NCI-H2196 treated with DMSO at 0.1 percent for 48 hours (cell line): Measurements from ENCODE around the gene EFNA5.

Experiments
- DNase-seq: peaks from one replicate; lab custom pipeline; 2025; ENCODE audit not compliant: unreplicated experiment; lab: John Stamatoyannopoulos, UW

Gene EFNA5

GRCh38 chr5:107670932-107671741 is at the start of gene EFNA5:
Gene EFNA5, minus strand, starts transcription at chr5:107670937.
- DNase-seq: peak; percentile 31

DNA sequence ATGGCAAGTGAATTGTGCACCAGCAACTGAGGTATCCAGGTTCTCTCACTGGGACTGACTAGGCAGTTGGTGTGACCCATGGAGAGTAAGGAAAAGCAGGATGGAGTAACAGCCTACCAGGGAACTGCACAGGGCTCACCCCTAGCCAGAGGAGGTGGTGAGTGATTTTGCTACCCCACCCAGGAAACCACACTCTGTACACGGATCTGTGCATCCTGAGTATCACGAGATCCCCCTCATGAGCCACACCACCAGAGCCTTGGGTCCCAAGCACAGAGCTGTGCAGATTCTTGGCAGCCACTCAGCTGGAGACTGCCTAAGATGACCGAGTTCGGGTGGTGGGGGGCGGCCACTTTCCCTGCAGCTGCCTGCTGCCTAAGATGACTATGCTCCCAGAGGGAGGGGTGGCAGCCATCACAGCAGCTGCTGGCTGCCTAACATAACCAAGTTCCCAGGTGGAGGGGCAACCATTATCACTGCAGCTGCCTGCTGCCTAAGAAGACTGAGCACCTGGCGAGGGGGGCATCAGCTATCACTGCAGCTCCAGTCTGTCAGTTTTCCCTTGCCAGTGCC is 48.4 kb upstream of the EFNA5 start:
- no peak for DNase-seq

DNA sequence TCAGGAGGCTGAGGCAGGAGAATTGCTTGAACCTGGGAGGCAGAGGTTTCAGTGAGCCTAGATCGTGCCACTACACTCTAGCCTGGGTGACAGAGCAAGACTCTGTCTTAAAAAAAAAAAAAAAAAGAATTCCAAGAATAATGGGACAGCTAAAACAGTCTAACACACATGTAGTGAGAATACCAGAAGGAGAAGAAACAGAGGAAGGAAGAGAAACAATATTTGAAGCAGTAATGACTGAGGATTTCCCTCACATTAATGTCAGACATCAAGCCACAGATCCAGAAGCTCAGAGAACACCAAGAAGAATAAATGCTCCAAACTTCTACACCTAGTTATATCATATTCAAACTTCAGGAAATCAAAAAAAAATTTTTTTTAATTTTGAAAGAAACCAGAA is 47.1 kb upstream of the EFNA5 start:
- no peak for DNase-seq

DNA sequence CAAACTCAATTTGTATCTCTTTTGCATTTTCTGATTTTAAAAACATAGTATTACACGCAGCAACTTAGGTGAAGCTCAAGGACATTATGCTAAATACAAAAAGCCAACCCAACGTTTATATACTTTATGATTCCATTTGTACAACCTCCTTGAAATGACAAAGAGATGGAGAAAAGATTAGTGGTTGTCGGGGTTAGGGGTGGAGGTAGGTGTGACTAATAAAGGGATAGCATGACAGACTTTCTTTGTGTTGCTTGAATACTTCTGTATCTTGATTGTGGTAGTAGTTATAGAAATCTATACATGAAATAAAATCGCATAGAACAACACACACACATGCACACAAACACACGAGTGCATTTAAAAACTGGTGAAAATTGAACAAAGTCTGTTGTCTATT is 42.5 kb upstream of the EFNA5 start:
- DNase-seq: no peak

GRCh38 chr5:107712359-107712870 is 41.7 kb upstream of the EFNA5 start:
- DNase-seq: no peak

DNA sequence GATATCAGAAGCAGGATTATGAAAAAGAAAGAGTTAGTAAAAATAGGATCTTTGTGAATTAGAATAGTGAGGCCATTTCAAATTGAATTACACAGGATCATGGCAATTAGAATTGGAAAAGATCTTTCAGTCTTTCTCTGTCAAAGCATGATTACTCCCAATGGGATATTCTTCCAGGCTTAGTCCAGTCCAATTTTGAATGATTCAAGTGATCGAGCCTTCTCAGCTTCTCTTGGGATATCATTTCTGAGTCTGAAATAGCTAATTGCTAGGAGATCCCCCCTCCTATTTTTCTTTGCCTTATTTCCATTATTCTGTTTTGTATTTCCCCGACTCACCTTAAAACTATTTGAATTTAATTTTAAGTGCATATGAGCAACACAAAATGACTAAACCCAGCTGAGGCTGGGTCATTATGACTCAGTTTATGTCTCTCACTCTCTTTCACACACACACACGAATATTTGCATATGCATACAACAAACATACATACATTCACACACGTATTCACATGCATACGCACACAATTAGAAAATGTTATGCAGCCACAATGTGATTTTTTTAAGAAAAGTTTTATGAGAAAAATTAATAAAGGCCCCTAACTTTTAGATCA is 34.8 kb upstream of the EFNA5 start:
- no peak for DNase-seq

- DNase-seq: no peak
Observed at GRCh38 chr5:107704681-107705401, 34.1 kb upstream of the EFNA5 start.

DNA sequence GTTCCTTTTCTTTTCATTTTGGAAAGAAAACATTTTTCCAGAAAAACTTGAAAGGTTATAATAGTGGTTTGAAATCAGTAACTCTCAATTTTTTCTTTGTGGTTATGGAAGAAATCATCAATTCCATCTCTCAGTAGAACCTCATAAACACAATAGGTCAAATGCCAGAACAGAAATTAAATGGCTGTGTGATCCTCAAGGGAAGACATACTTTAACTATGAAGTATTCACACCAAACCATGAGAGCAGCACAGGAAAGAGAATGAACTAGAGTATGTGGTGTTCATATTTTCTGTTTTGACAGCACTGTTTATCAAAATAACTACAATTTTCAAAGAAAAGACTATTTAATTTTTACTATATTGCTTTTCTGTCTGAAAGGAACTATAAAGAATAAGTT is 29.7 kb upstream of the EFNA5 start:
- no peak for DNase-seq

- DNase-seq: no peak
Observed at GRCh38 chr5:107699425-107699824, 28.7 kb upstream of the EFNA5 start.

DNA sequence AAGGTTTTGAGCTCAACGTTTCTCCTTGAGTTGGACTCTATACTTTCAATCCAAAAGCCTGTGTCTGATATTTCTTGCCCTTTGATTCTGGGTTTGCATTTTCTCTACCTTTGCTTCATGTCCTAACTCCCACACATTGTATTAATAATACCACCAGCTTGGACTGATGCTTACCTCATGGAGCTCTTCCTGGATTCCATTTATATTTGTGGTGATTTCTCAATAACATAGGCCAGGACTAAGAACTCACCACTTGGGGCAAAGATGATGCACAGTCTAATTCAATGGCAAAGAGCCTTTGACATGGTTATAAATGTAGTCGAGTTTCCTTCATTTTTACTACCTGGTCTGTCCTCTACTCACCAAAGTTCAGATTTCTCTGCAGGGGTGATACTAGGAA is 27.5 kb upstream of the EFNA5 start:
- DNase-seq: no peak

GRCh38 chr5:107696498-107696897 is 25.8 kb upstream of the EFNA5 start:
- DNase-seq: no peak

DNA sequence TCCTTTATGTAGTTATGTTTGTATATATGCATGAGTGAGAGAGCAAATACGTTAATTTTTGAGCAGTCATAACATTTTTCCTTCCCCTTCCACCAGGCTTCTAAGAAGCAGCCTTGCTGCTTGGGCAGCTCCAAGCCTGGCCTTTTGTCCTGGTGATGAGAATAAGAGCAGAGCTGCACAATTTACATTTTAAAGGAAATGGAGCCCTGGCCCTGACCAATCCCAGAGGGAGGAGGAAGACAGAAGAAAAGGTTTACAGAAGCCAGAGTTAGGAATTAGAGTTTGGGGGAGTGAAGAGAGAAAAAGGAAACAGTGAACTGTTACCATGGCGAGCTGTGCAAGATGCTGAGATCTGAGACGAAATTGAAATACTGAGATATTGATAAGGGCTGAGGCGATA is 25.3 kb upstream of the EFNA5 start:
- no peak for DNase-seq

- DNase-seq: no peak
Observed at GRCh38 chr5:107687937-107688336, 17.2 kb upstream of the EFNA5 start.

- no peak for DNase-seq
Observed at GRCh38 chr5:107687404-107687803, 16.7 kb upstream of the EFNA5 start.

DNA sequence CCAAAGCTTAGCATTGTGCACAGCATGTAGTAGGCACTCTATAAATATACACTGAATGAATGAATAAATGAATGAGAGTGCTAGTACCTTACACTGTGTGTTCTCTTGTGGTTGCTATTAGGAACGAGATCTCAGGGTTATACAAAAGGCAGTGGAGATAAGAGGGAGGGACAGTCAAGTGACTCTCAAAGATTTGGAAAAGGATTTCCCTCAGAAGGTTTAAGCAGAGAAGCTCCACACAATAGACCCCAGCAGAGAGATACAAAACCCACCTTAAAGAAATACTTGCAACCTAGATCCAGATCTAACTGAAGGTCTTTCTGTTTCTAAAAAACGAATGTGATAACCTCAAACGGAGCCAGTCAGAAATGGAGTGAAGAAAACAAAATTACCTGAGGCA is 11.8 kb upstream of the EFNA5 start:
- DNase-seq: no peak

DNA sequence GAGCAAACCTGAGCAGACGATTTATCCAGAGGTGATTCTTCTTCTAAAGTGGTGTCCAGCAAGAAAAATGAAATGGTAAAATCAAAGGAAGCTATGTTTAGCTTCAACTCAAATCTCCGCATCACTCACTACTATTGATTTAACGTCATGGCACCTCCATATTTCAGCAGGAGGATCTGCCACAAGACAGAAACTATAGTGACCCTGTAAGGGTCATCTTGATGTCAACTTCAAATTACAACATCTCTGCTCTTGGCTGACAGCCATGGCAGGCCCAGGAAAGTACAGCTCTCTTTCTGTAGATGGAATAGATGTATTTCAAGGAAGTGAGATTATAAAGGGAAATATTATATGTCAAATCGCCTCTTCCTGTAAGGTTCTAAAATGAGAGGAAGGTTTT is 10.1 kb upstream of the EFNA5 start:
- no peak for DNase-seq

GRCh38 chr5:107680099-107680498 is 9.4 kb upstream of the EFNA5 start:
- no peak for DNase-seq

DNA sequence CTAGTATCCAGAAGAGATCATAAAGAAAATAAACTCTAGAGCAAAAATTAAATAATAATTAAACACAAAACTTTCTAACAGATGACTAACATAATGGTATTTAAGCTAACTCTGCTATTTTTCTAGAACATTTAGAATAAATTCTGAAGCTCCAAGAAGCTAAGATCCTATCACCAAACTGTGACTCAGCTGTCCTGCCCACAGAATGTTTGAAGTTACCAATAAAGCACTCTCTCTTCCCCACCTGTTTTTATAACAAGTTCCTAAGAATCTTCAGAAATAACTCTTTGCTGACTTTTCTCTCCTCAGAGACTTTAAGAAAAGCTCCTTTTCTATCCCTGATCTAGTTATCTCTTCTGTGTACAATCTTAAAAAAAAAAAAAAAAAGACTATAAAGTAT is 6.0 kb upstream of the EFNA5 start:
- DNase-seq: no peak

DNA sequence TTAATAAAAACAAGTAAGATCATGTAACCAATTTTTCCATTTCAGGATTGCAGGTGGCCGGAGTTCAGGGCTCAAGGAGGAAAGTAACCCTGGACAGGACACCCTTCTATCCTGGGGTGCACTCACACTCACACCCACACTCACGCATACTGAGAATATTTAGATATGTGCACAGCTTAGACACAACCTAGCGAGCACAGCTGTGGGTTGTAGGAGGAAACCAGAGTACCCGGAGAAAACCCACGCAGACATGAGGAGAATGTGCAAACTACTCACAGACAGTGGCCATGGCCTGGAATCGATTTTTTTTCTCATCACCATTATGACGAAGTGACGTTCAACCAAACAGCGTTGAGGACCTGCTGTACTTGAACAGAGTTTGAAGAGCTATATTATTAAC is 4.5 kb upstream of the EFNA5 start:
- no peak for DNase-seq

DNA sequence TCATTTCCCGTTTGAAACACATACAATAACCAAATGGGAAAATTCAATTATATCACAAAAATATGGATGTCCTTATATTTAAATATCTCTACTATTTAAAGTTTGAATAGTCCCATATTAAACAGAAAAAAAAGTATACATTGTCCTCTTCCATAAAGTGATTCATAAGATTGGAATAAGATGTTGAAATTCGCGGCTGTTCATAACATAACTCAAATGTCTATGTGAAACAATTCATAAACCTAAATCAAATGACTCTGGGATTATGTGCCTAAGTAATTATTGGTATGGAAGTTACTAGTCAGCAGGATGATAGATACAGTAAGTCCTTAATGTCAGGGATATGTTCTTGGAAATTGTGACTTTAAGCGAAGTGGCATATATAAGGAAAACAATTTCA is 3.9 kb upstream of the EFNA5 start:
- no peak for DNase-seq

DNA sequence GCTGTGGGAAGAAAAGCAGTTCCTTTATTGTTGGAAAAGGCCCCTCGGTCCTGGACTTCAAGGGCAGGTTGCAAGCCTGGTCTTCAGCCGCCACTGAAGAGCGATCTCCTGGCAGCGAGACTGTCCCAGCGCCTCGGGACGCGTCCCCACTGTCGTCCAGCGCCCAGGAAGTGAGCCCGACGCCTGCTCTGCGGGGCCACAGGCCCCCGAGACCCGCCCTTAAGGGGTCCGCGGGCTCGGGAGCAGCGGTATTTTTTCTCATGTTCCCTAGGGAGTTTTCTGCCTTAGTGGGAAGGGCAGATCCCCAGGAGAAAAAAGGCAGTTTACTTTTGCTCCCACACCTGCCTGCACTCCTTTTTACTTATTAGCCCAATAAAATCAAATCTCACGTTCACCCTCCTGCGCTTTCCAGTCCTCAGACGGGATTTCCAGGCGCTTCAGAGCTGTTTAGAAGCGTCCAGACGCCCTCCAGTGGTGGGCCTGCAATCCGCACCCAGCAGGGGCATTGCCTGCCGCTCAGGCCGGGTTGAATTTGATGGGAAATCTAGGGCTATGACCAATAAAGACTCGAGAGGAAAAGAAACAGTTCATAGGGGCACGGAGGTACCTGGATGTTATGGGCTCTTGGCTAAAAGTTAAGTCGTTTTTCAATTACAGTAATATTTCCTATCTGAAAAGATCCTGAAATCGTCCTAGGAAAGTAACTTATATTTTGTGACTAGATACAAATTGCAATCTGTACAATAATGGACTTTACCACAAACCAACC is 2.8 kb upstream of the EFNA5 start:
- peak; percentile 90 for DNase-seq
